SK-N-SH treated with all-trans-retinoic acid at 6 μM for 48 hours (cell line): ENCODE data around the gene HEATR3.

ENCODE experiments used
- ATAC-seq: fragments of 200-7000 bp; cut with Tn5 transposase; 3 replicates; pipeline ENCODE4 v1.9.1; 2020; ENCODE audit warnings: mild to moderate bottlenecking, moderate library complexity
- BACH2 ChIP-seq: fragments of 250-450 bp; sonication (Bioruptor Pico); IDR thresholded peaks from 2 replicates; pipeline ENCODE4 v1.9.0; 2021; ENCODE audit warnings: mild to moderate bottlenecking, borderline replicate concordance
- CSDC2 ChIP-seq: fragments of 250-450 bp; sonication (Bioruptor Pico); IDR thresholded peaks from 2 replicates; pipeline ENCODE4 v1.5.0; 2020; ENCODE audit warnings: mild to moderate bottlenecking, moderate library complexity
- ESRRG ChIP-seq: fragments of 250-450 bp; sonication (Bioruptor Pico); IDR thresholded peaks from 2 replicates; pipeline ENCODE4 v1.6.1; 2021; ENCODE audit warnings: mild to moderate bottlenecking
- ISL1 ChIP-seq: fragments of 250-450 bp; sonication (Bioruptor Pico); IDR thresholded peaks from 2 replicates; pipeline ENCODE4 v2.1.2; 2022; ENCODE audit warnings: mild to moderate bottlenecking, moderate library complexity
- OSR1 ChIP-seq: fragments of 250-450 bp; sonication (Bioruptor Pico); IDR thresholded peaks from 2 replicates; pipeline ENCODE4 v1.8.0; 2022; ENCODE audit warnings: moderate library complexity, mild to moderate bottlenecking, inconsistent platforms
- PPARA ChIP-seq: fragments of 250-450 bp; sonication (Bioruptor Pico); IDR thresholded peaks from 2 replicates; pipeline ENCODE4 v1.5.0; 2020; ENCODE audit warnings: mild to moderate bottlenecking, borderline replicate concordance
- RARB ChIP-seq: fragments of 250-450 bp; sonication (Bioruptor Pico); IDR thresholded peaks from 2 replicates; pipeline ENCODE4 v1.8.0; 2021; ENCODE audit warnings: mild to moderate bottlenecking, moderate library complexity
- TCF4 ChIP-seq: fragments of 250-450 bp; sonication (Bioruptor Pico); IDR thresholded peaks from 2 replicates; pipeline ENCODE4 v1.8.0; 2021; ENCODE audit warnings: mild to moderate bottlenecking, moderate library complexity, borderline replicate concordance
- ZC3H10 ChIP-seq: fragments of 250-450 bp; sonication (Bioruptor Pico); IDR thresholded peaks from 2 replicates; pipeline ENCODE4 v1.5.1; 2021; ENCODE audit warnings: mild to moderate bottlenecking, moderate library complexity
- ZFP3 ChIP-seq: fragments of 250-450 bp; sonication (Bioruptor Pico); IDR thresholded peaks from 2 replicates; pipeline ENCODE4 v1.5.0; 2020; ENCODE audit warnings: mild to moderate bottlenecking, moderate library complexity
- ZFP30 ChIP-seq: fragments of 450-650 bp; formaldehyde crosslinking; IDR thresholded peaks from 2 replicates; pipeline ENCODE4 v1.5.0; 2022; ENCODE audit warnings: mild to moderate bottlenecking, moderate library complexity
- ZNF565 ChIP-seq: fragments of 450-650 bp; formaldehyde crosslinking; conservative IDR thresholded peaks from 2 replicates; pipeline ENCODE4 v1.5.0; 2020; ENCODE audit warnings: low read depth, mild to moderate bottlenecking, moderate library complexity
- ZNF8 ChIP-seq: fragments of 450-650 bp; formaldehyde crosslinking; IDR thresholded peaks from 2 replicates; pipeline ENCODE4 v1.5.0; 2020; ENCODE audit warnings: mild to moderate bottlenecking, moderate library complexity
- TF ChIP-seq, protein P1 (sequence below): fragments of 250-450 bp; sonication (Bioruptor Pico); IDR thresholded peaks from 2 replicates; pipeline ENCODE4 v1.8.0; 2020; ENCODE audit warnings: mild to moderate bottlenecking, moderate library complexity, borderline replicate concordance
- TF ChIP-seq, protein P2 (sequence below): fragments of 250-450 bp; sonication (Bioruptor Pico); IDR thresholded peaks from 2 replicates; pipeline ENCODE4 v1.8.0; 2021; ENCODE audit warnings: low read depth, mild to moderate bottlenecking, moderate library complexity, borderline replicate concordance
- TF ChIP-seq, protein P3 (sequence below): fragments of 250-450 bp; sonication (Bioruptor Pico); IDR thresholded peaks from 2 replicates; pipeline ENCODE4 v1.5.0; 2020; ENCODE audit warnings: mild to moderate bottlenecking, moderate library complexity
- TF ChIP-seq, protein P4 (sequence below): fragments of 250-450 bp; sonication (Bioruptor Pico); IDR thresholded peaks from 2 replicates; pipeline ENCODE4 v1.5.1; 2021; ENCODE audit warnings: mild to moderate bottlenecking, moderate library complexity
- TF ChIP-seq, protein P5 (sequence below): fragments of 250-450 bp; sonication (Bioruptor Pico); IDR thresholded peaks from 2 replicates; pipeline ENCODE4 v1.5.1; 2020; ENCODE audit warnings: low read depth, mild to moderate bottlenecking, moderate library complexity

HEATR3 gene

DNA sequence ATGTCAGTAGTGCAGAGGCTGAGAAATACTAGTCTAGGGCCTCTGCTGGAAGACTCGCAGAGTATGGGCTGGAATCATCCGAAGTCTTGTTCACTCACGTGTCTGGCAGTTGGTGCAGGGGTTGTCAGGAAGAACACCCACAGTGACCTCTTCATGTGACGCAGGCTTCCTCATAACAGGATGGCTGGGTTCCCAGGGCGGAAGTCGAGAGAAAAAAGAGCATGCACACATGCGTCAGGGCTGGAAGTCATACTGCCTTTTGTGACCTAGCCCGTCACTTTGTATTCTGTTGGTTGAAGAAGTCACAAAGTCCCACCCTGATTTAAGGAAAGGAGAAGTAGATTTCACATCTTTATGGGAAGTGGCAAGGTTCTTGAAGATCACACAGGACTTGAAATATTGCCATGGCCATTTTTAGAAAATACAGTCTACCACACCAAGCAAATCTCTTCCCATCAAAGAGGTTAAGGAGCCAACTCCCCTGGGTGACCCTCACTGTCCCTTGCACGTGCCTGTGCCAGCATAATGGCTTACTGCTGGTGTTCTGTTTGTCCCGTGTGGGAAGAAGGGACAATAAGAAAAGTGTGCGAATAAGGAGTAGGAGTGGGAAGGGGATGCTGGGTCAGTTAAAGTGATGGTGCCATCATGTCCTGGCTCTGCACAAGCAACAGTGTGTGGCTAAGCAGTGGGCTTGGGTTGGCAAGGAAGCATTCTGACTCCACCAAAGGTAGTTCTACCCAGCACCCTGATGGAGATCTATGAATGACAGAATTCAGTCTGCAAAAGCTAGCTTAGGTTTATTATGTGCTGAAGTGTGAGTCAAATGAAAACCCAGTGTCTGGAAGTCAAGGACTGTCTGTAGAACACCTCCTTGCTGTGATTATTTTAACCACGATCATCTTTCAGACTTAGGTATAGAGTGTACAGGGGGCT, 28.1 kb downstream of the HEATR3 start:
- TF ChIP-seq TCF4, result no peak
- no peak for ATAC-seq

DNA sequence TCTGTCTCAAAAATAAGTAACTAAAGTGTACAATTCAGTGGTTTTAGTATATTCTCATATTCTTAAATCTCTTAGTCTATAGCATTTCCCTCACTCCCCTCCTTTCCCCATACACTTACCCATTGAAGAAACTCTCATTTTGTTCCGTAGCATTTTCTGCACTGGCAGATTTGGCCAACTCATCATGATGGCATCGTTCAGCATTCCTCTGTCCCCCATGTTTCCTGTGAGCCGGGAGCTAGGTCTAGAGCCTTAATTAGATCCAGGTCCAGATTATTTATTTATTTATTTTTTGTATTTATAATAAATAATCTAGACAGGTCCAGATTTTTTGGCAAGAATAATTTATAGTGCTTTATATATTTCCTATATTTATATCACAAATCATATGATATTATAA, 31.0 kb downstream of the HEATR3 start:
- ATAC-seq, result peak; percentile 97
- TF ChIP-seq, protein P1, sequence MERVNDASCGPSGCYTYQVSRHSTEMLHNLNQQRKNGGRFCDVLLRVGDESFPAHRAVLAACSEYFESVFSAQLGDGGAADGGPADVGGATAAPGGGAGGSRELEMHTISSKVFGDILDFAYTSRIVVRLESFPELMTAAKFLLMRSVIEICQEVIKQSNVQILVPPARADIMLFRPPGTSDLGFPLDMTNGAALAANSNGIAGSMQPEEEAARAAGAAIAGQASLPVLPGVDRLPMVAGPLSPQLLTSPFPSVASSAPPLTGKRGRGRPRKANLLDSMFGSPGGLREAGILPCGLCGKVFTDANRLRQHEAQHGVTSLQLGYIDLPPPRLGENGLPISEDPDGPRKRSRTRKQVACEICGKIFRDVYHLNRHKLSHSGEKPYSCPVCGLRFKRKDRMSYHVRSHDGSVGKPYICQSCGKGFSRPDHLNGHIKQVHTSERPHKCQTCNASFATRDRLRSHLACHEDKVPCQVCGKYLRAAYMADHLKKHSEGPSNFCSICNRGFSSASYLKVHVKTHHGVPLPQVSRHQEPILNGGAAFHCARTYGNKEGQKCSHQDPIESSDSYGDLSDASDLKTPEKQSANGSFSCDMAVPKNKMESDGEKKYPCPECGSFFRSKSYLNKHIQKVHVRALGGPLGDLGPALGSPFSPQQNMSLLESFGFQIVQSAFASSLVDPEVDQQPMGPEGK (CRISPR knock-in tag), result no peak
- TF ChIP-seq CSDC2, result no peak
- TF ChIP-seq ZFP3 (CRISPR knock-in tag), result no peak
- TF ChIP-seq, protein P2, sequence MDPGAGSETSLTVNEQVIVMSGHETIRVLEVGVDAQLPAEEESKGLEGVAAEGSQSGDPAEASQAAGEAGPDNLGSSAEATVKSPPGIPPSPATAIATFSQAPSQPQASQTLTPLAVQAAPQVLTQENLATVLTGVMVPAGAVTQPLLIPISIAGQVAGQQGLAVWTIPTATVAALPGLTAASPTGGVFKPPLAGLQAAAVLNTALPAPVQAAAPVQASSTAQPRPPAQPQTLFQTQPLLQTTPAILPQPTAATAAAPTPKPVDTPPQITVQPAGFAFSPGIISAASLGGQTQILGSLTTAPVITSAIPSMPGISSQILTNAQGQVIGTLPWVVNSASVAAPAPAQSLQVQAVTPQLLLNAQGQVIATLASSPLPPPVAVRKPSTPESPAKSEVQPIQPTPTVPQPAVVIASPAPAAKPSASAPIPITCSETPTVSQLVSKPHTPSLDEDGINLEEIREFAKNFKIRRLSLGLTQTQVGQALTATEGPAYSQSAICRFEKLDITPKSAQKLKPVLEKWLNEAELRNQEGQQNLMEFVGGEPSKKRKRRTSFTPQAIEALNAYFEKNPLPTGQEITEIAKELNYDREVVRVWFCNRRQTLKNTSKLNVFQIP (CRISPR knock-in tag), result no peak
- TF ChIP-seq ZC3H10 (CRISPR knock-in tag), result no peak
- no peak for TF ChIP-seq TCF4
- TF ChIP-seq PPARA (CRISPR knock-in tag), result no peak
- TF ChIP-seq, protein P3, sequence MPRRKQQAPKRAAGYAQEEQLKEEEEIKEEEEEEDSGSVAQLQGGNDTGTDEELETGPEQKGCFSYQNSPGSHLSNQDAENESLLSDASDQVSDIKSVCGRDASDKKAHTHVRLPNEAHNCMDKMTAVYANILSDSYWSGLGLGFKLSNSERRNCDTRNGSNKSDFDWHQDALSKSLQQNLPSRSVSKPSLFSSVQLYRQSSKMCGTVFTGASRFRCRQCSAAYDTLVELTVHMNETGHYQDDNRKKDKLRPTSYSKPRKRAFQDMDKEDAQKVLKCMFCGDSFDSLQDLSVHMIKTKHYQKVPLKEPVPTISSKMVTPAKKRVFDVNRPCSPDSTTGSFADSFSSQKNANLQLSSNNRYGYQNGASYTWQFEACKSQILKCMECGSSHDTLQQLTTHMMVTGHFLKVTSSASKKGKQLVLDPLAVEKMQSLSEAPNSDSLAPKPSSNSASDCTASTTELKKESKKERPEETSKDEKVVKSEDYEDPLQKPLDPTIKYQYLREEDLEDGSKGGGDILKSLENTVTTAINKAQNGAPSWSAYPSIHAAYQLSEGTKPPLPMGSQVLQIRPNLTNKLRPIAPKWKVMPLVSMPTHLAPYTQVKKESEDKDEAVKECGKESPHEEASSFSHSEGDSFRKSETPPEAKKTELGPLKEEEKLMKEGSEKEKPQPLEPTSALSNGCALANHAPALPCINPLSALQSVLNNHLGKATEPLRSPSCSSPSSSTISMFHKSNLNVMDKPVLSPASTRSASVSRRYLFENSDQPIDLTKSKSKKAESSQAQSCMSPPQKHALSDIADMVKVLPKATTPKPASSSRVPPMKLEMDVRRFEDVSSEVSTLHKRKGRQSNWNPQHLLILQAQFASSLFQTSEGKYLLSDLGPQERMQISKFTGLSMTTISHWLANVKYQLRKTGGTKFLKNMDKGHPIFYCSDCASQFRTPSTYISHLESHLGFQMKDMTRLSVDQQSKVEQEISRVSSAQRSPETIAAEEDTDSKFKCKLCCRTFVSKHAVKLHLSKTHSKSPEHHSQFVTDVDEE (CRISPR knock-in tag), result no peak
- TF ChIP-seq, protein P4, sequence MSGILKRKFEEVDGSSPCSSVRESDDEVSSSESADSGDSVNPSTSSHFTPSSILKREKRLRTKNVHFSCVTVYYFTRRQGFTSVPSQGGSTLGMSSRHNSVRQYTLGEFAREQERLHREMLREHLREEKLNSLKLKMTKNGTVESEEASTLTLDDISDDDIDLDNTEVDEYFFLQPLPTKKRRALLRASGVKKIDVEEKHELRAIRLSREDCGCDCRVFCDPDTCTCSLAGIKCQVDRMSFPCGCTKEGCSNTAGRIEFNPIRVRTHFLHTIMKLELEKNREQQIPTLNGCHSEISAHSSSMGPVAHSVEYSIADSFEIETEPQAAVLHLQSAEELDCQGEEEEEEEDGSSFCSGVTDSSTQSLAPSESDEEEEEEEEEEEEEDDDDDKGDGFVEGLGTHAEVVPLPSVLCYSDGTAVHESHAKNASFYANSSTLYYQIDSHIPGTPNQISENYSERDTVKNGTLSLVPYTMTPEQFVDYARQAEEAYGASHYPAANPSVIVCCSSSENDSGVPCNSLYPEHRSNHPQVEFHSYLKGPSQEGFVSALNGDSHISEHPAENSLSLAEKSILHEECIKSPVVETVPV (CRISPR knock-in tag), result no peak
- TF ChIP-seq ZNF565 (CRISPR knock-in tag), result no peak
- TF ChIP-seq ISL1 (CRISPR knock-in tag), result no peak
- no peak for TF ChIP-seq ZNF8 (CRISPR knock-in tag)
- no peak for TF ChIP-seq ESRRG (CRISPR knock-in tag)
- TF ChIP-seq ZFP30 (CRISPR knock-in tag), result no peak
- TF ChIP-seq, protein P5, sequence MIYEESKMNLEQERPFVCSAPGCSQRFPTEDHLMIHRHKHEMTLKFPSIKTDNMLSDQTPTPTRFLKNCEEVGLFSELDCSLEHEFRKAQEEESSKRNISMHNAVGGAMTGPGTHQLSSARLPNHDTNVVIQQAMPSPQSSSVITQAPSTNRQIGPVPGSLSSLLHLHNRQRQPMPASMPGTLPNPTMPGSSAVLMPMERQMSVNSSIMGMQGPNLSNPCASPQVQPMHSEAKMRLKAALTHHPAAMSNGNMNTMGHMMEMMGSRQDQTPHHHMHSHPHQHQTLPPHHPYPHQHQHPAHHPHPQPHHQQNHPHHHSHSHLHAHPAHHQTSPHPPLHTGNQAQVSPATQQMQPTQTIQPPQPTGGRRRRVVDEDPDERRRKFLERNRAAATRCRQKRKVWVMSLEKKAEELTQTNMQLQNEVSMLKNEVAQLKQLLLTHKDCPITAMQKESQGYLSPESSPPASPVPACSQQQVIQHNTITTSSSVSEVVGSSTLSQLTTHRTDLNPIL (CRISPR knock-in tag), result no peak
- TF ChIP-seq OSR1 (CRISPR knock-in tag), result no peak
- TF ChIP-seq RARB (CRISPR knock-in tag), result no peak
- TF ChIP-seq BACH2 (CRISPR knock-in tag), result no peak

DNA sequence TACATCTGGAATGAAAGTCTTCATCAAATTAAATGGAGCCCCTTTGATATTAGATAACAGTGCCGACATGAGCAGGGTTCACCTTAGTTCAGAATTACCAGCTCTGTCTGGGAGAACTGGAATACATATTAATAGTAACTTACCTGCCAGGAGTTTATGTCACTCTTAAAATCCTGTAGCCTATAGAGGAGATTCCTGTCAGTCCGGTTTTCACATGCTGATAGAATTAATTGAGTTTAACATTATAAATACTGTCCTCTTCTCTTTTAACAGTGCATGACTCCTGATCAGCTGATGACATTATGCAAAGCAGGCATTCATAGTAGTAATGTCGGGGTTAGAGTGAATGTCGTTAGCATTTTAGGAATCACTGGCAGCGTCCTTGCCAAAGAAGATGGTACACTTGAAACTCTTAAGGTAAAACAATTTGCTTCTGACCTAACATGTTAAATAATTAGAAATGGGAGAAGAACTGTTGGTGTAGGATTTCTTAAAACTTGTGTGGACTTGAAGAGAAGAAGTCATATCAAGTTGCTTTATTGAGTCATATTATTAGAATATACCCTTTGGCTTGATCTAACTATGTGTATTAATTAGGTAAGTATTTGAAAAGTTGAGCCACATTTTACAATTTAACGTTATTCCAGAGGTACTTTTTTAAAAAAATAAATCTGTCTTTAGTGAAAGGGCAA, 34.3 kb downstream of the HEATR3 start:
- no peak for TF ChIP-seq ZC3H10 (CRISPR knock-in tag)
- TF ChIP-seq, protein P3 (CRISPR knock-in tag), result no peak
- TF ChIP-seq OSR1 (CRISPR knock-in tag), result no peak
- TF ChIP-seq ZFP30 (CRISPR knock-in tag), result no peak
- TF ChIP-seq, all 23 proteins: peak for 0
- no peak for ATAC-seq
